Cardiac muscle cell (in vitro differentiated cells and primary cell): Measurements from ENCODE around the gene ACR. TPM values are rescaled to one million over a fixed set of nuclear protein-coding genes. Genes with fewer than 3 reads are reported as not detected.

Source experiments
- DNase-seq, 2 donors: peaks; one replicate each; pipeline versions ENCODE4 v3.0.0 to v3.0.0-alpha.2; 2010 to 2017; ENCODE audit warnings: low read depth in 1 of 2, low spot score in 1 of 2
- H3K27ac ChIP-seq: fragments of 200-600 bp; sonication (generic); 2 replicates; pipeline ENCODE4 v1.5.1; 2016
- H3K27me3 ChIP-seq: fragments of 200-600 bp; sonication (generic); 2 replicates; pipeline ENCODE4 v1.6.0; 2016; ENCODE audit warnings: control low read depth
- H3K36me3 ChIP-seq: fragments of 200-600 bp; sonication (generic); 2 replicates; pipeline ENCODE4 v1.5.1; 2016; ENCODE audit warnings: control low read depth
- H3K4me1 ChIP-seq: fragments of 200-600 bp; sonication (generic); 2 replicates; pipeline ENCODE4 v1.8.1; 2017; ENCODE audit warnings: low read depth, mild to moderate bottlenecking, mixed run types
- H3K4me3 ChIP-seq: fragments of 200-600 bp; sonication (generic); 2 replicates; pipeline ENCODE4 v1.5.1; 2016; ENCODE audit warnings: mild to moderate bottlenecking
- H3K9me3 ChIP-seq: fragments of 200-600 bp; sonication (generic); 2 replicates; pipeline ENCODE4 v1.5.1; 2017; ENCODE audit warnings: low read depth, mild to moderate bottlenecking, control low read depth
- CTCF ChIP-seq: IDR thresholded peaks from 2 replicates; pipeline ENCODE4 v1.5.1; 2012; ENCODE audit warnings: low read depth, mild to moderate bottlenecking, low read length
- polyA plus RNA-seq: library from polyadenylated mRNA; unstranded; fragments of >200 nt; fragmentation: Nextera tagmentation; extraction: Ambion mirVana; gene quantifications from 2 replicates; pipeline ENCODE4 v1.2.1, GENCODE V29; 2016
- total RNA-seq: library from RNA; depleted of rRNA; stranded (reverse); fragments of >200 nt; gene quantifications from 2 replicates; pipeline ENCODE4 v1.2.3, GENCODE V29; 2016

Gene ACR
- total and polyA plus RNA-seq, 2 experiments from 2014 or later = 0.77 TPM; not detected in 1

DNA sequence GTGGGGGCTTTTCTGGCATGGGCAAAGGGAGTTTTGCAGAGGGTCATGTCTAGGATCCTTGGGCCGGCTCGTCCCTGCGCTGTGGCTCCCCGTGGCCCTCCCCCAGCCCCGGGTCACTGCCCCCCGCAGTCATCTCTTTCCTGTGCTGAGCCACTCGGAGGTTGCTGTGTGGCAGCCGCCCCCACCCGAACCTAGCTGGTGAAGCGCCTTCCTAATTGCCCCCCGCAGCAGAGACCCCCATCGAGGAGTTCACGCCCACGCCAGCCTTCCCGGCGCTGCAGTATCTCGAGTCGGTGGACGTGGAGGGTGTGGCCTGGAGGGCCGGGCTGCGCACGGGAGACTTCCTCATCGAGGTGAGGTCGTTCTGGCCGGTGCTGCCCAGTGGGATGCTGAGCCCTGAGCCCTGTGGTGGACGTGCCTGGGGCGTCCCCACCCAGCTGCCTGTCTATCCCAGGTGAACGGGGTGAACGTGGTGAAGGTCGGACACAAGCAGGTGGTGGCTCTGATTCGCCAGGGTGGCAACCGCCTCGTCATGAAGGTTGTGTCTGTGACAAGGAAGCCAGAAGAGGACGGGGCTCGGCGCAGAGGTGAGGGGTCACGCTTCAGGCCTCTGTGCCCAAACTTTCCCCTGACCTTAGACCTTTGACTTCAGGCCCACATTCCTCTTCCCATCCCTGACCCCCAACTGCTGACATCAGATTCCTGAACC, 33.3 kb upstream of the ACR start:
- no peak for TF ChIP-seq CTCF
- H3K27me3 ChIP-seq = no peaks in the 10 kb centered on the region
- H3K4me1 ChIP-seq = peaks cover 6% of the 10 kb centered on the region
- H3K9me3 ChIP-seq = no peaks in the 10 kb centered on the region
- H3K36me3 ChIP-seq = no peaks in the 10 kb centered on the region
- no peak overlapping the region for H3K27ac ChIP-seq
- H3K4me3 ChIP-seq = no peak overlapping the region
- no peak for DNase-seq

DNA sequence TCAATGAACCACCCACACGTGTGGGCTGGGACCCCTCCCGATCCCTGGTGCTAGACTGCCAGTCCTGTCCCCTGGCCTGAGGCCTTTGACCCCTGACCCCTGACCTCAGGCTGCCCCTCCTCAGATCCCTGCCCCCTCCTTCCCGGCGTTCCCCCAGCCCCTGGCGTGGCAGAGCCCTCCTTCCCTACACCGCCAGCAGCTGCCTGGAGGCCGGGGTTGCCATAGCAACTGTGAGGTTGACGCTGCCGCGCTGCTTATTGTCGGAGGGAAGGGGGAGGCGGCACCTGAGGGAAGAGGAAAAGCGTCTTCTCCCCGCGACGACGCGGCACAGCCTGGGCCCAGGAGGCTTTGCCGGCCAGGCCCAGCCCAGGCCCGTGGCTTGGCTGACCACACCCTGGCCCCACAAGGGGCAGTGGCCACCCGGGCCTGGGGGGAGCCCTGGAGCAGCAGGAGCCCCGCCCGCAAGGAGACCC, 32.7 kb upstream of the ACR start:
- H3K27me3 ChIP-seq = no peaks in the 10 kb centered on the region
- no peaks in the 10 kb centered on the region for H3K36me3 ChIP-seq
- no peaks in the 10 kb centered on the region for H3K9me3 ChIP-seq
- TF ChIP-seq CTCF = no peak
- peaks cover 6% of the 10 kb centered on the region for H3K4me1 ChIP-seq
- H3K4me3 ChIP-seq = peak overlapping the region; percentile 16
- DNase-seq = peak; percentile 89 to 93
- no peak overlapping the region for H3K27ac ChIP-seq

DNA sequence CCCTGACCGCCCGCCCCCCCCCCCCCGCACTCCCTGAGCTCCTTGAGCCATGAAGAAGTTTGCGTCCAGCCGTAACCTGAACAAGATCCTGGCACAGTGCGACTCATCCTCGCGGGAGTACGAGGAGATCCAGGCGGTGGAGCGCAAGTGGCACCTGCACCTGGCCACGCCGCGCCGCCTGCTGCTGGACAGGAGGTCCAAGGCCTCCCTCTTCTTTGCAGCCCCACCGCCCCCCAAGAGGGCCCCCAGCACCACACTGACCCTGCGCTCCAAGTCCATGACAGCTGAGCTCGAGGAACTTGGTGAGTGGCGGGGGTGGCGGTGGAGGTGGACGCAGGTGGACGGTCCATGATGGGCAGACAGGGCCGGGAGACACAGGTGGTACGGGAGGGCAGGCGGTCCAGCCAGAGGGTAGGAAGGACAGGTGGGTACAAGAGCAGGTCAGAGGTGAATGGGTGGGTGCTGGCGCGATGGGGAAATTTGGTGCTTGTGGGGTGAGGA, 32.1 kb upstream of the ACR start:
- H3K27me3 ChIP-seq = no peaks in the 10 kb centered on the region
- no peaks in the 10 kb centered on the region for H3K9me3 ChIP-seq
- no peaks in the 10 kb centered on the region for H3K36me3 ChIP-seq
- H3K4me1 ChIP-seq = peaks cover 6% of the 10 kb centered on the region
- H3K27ac ChIP-seq = no peak overlapping the region
- DNase-seq = no peak
- TF ChIP-seq CTCF = no peak
- H3K4me3 ChIP-seq = peak overlapping the region; percentile 16

DNA sequence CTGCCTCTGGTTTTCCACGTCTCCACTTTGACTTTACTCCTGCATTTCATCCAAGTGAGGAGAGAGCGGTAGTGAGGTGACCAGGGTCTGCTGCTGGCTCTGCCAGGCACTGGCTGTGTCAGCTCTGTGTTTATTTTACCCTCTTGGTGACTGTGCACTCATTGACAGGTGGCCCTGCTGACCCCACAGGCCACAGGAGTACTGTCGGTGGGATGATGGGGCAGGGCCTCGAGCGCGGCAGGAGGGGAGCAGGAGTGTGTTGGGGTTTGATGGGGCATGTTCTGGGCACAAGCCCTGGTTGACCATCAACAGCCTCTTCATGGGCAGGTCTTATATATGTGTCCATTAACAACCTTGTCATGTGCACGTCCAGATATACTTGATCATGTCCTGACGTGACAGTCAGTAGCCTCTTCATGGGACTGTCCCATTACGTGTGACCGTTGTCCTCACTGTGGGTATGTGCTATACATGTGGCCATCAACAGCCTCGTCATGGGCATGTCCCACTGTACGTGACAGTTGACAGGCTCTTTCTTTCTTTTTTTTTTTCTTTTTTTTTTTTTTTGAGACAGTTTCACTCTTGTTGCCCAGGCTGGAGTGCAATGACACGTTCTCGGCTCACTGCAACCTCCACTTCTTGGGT, 31.4 kb upstream of the ACR start:
- Histone ChIP-seq H3K4me3 (no peak overlapping the region), H3K27me3 (no peaks in the 10 kb centered on the region), H3K9me3 (no peaks in the 10 kb centered on the region), H3K27ac (no peak overlapping the region), H3K4me1 (peaks cover 6% of the 10 kb centered on the region), H3K36me3 (no peaks in the 10 kb centered on the region)
- DNase-seq = no peak
- TF ChIP-seq CTCF = no peak

- H3K36me3 ChIP-seq = no peaks in the 10 kb centered on the region
- no peak overlapping the region for H3K4me3 ChIP-seq
- H3K27me3 ChIP-seq = no peaks in the 10 kb centered on the region
- DNase-seq = no peak
- TF ChIP-seq CTCF = no peak
- no peaks in the 10 kb centered on the region for H3K9me3 ChIP-seq
- H3K27ac ChIP-seq = no peak overlapping the region
- peaks cover 10% of the 10 kb centered on the region for H3K4me1 ChIP-seq
These were observed 29.5 kb upstream of the ACR start for GRCh38 chr22:50708474-50708873.
